A549 (cell line): ENCODE data around the gene PSMF1. TPM values are rescaled to one million over a fixed set of nuclear protein-coding genes. Genes with fewer than 3 reads are reported as not detected.

ENCODE experiments used
- ATAC-seq, 2 experiments: fragments of 200-7000 bp in 1 of 2; fragments of >200 bp in 1 of 2; cut with Nextera tagmentation in 1 of 2; cut with Tn5 transposase in 1 of 2; 3 replicates each; pipeline versions ENCODE4 v1.8.0 to v1.9.1; 2018 to 2020; ENCODE audit warnings: mild to moderate bottlenecking in 1 of 2, moderate library complexity in 1 of 2
- CTCF ChIA-PET: fragments of 300-600 bp; sonication (Branson Sonifier 250); formaldehyde crosslinking; extraction: SDS; loops from one replicate; lab custom pipeline; 2021; ENCODE audit warnings: antibody characterized with exemption, inconsistent platforms; lab: Yijun Ruan, JAX
- POLR2A ChIA-PET: fragments of 350-600 bp; formaldehyde crosslinking; extraction: SDS; loops from one replicate; lab custom pipeline; 2021; ENCODE audit warnings: antibody characterized with exemption, inconsistent platforms; lab: Yijun Ruan, JAX
- DNase-seq, 2 experiments: peaks; one replicate each; pipeline versions ENCODE4 v3.0.0 to v3.0.0-alpha.2; 2011 to 2016; ENCODE audit warnings: low read depth in 1 of 2, low spot score in 1 of 2
- FAIRE-seq: peaks from 2 replicates; lab custom pipeline; 2011; peaks lifted over from hg19 to GRCh38; lab: Jason Lieb, UNC
- H3K27ac ChIP-seq, 2 experiments: fragments of >200 bp; sonication (Bioruptor Twin); formaldehyde crosslinking; 3 replicates each; pipeline ENCODE4 v1.5.1; 2016 to 2017
- H3K4me1 ChIP-seq: fragments of >200 bp; sonication (Bioruptor Twin); formaldehyde crosslinking; 3 replicates; pipeline ENCODE4 v1.6.1; 2016
- H3K4me2 ChIP-seq: fragments of >200 bp; sonication (Bioruptor Twin); formaldehyde crosslinking; 3 replicates; pipeline ENCODE4 v1.6.1; 2016
- H3K4me3 ChIP-seq: fragments of >200 bp; sonication (Bioruptor Twin); formaldehyde crosslinking; 3 replicates; pipeline ENCODE4 v1.5.1; 2016
- H3K9me3 ChIP-seq: fragments of >200 bp; sonication (Bioruptor Twin); formaldehyde crosslinking; 3 replicates; pipeline ENCODE4 v1.6.1; 2016
- CBX8 ChIP-seq: fragments of 200-600 bp; sonication (generic); IDR thresholded peaks from 2 replicates; pipeline ENCODE4 v1.6.1; 2016
- CEBPB ChIP-seq, 2 experiments: fragments of >200 bp in 1 of 2; sonication (Bioruptor Twin) in 1 of 2; formaldehyde crosslinking in 1 of 2; IDR thresholded peaks; 2 replicates each; pipeline ENCODE4 v1.6.1; 2012 to 2016
- CHD2 ChIP-seq: fragments of 150-350 bp; IDR thresholded peaks from 2 replicates; pipeline ENCODE4 v1.6.1; 2014; ENCODE audit warnings: low read length; ENCODE audit not compliant: partially characterized antibody
- CHD4 ChIP-seq: fragments of 200-600 bp; sonication (generic); IDR thresholded peaks from 2 replicates; pipeline ENCODE4 v1.6.1; 2016; ENCODE audit warnings: antibody characterized with exemption, mild to moderate bottlenecking, borderline replicate concordance
- CTCF ChIP-seq: fragments of >200 bp; sonication (Bioruptor Twin); formaldehyde crosslinking; IDR thresholded peaks from 3 replicates; pipeline ENCODE4 v1.5.1; 2016
- E2F6 ChIP-seq: IDR thresholded peaks from 2 replicates; pipeline ENCODE4 v1.6.1; 2012; ENCODE audit warnings: low read depth, borderline replicate concordance
- ESRRA ChIP-seq: fragments of 150-350 bp; IDR thresholded peaks from 2 replicates; pipeline ENCODE4 v1.6.1; 2014; ENCODE audit warnings: mild to moderate bottlenecking, low read length, borderline replicate concordance
- FOXS1 ChIP-seq: fragments of 250-450 bp; sonication (Bioruptor Pico); IDR thresholded peaks from 2 replicates; pipeline ENCODE4 v1.5.0; 2020; ENCODE audit warnings: mild to moderate bottlenecking, moderate library complexity
- HDAC2 ChIP-seq: fragments of 200-600 bp; sonication (generic); IDR thresholded peaks from 2 replicates; pipeline ENCODE4 v1.6.1; 2016
- HES2 ChIP-seq: fragments of >200 bp; sonication (Bioruptor Twin); formaldehyde crosslinking; IDR thresholded peaks from 2 replicates; pipeline ENCODE4 v1.6.1; 2016
- HMGXB4 ChIP-seq: fragments of 250-450 bp; sonication (Bioruptor Pico); IDR thresholded peaks from 2 replicates; pipeline ENCODE4 v1.5.0; 2021; ENCODE audit warnings: mild to moderate bottlenecking, moderate library complexity, borderline replicate concordance
- HOXA7 ChIP-seq: fragments of 250-450 bp; sonication (Bioruptor Pico); IDR thresholded peaks from 2 replicates; pipeline ENCODE4 v1.5.0; 2020; ENCODE audit warnings: mild to moderate bottlenecking, moderate library complexity
- MAZ ChIP-seq: fragments of 150-350 bp; IDR thresholded peaks from 2 replicates; pipeline ENCODE4 v1.6.1; 2014; ENCODE audit warnings: antibody characterized with exemption, low read depth, low read length, borderline replicate concordance
- PHF8 ChIP-seq: fragments of 200-600 bp; sonication (generic); IDR thresholded peaks from 2 replicates; pipeline ENCODE4 v1.6.1; 2016; ENCODE audit warnings: low read depth, mild to moderate bottlenecking, antibody characterized with exemption, moderate library complexity, borderline replicate concordance
- POLR2A ChIP-seq: IDR thresholded peaks from 2 replicates; pipeline ENCODE4 v1.6.1; 2012; ENCODE audit warnings: mild to moderate bottlenecking, low read length
- RARB ChIP-seq: fragments of 250-450 bp; sonication (Bioruptor Pico); IDR thresholded peaks from 2 replicates; pipeline ENCODE4 v1.8.0; 2021; ENCODE audit warnings: mild to moderate bottlenecking, moderate library complexity
- RCOR1 ChIP-seq: fragments of 150-350 bp; IDR thresholded peaks from 2 replicates; pipeline ENCODE4 v1.6.1; 2014; ENCODE audit warnings: antibody characterized with exemption, low read length, low read depth
- REST ChIP-seq: fragments of 200-600 bp; sonication (generic); IDR thresholded peaks from 2 replicates; pipeline ENCODE4 v1.6.1; 2016; ENCODE audit warnings: antibody characterized with exemption, mild to moderate bottlenecking, moderate library complexity
- RNF2 ChIP-seq: fragments of 200-600 bp; sonication (generic); IDR thresholded peaks from 2 replicates; pipeline ENCODE4 v1.6.1; 2016; ENCODE audit warnings: low read depth, mild to moderate bottlenecking, antibody characterized with exemption, moderate library complexity, borderline replicate concordance
- WGBS: methylation state at CpG from one replicate; pipeline ENCODE4 v1.1.6; 2017; ENCODE audit errors: missing lambda C conversion rate; 5-methylcytosine and 5-hydroxymethylcytosine counted together
- polyA plus RNA-seq, 4 experiments: library from polyadenylated mRNA; depleted of rRNA in 3 of 4; stranded (reverse); fragments of >200 nt; fragmentation: RNase III in 1 of 4; extraction: RNeasy Plus Mini Kit Qiagen cat#74134 plus additional on column Dnase treatment in 1 of 4; gene quantifications; 2 replicates in 3 of 4; 3 replicates in 1 of 4; pipeline ENCODE4 v1.2.3, GENCODE V29; 2011 to 2017

Gene PSMF1
- polyA plus RNA-seq, 2 of the 4 experiments (the other 2 are of a cell fraction): 123 to 157 TPM

GRCh38 chr20:1086277-1087213, 31.9 kb upstream of the PSMF1 start:
- no peak for DNase-seq
- Histone ChIP-seq H3K4me3 (no peak overlapping the region), H3K4me2 (no peak overlapping the region), H3K4me1 (no peaks in the 10 kb centered on the region), H3K9me3 (peaks cover 13% of the 10 kb centered on the region), H3K27ac (no peak overlapping the region)
- 27% methylated on average over 5 of the region's 5 CpGs for WGBS
- ChIA-PET CTCF (interaction anchor here (2.1 to 2.9 kb wide), 2 partner anchors 22 to 131 kb away, joined by 4 to 15 read pairs; no protein-coding TSS in a partner anchor), POLR2A (no interaction called here)
- no peak for FAIRE-seq
- TF ChIP-seq RNF2 (no peak), HMGXB4 (CRISPR knock-in tag) (no peak), CTCF (no peak), ESRRA (no peak), PHF8 (no peak), HOXA7 (CRISPR knock-in tag) (no peak), CBX8 (no peak), FOXS1 (CRISPR knock-in tag) (no peak), MAZ (no peak), POLR2A (no peak), RCOR1 (no peak), CHD4 (no peak), CEBPB (IDR thresholded peaks at IDR 0.05) (no peak), HES2 (no peak), REST (no peak)
- ATAC-seq: no peak

GRCh38 chr20:1087311-1087905, 31.0 kb upstream of the PSMF1 start:
- Histone ChIP-seq H3K4me3 (no peak overlapping the region), H3K27ac (no peak overlapping the region), H3K4me2 (no peak overlapping the region), H3K4me1 (no peaks in the 10 kb centered on the region), H3K9me3 (peaks cover 13% of the 10 kb centered on the region)
- FAIRE-seq: no peak
- CTCF ChIA-PET: no interaction called here
- POLR2A ChIA-PET: no interaction called here
- DNase-seq: no peak
- no peak for ATAC-seq
- 9% methylated on average over 4 of the region's 4 CpGs for WGBS
- no peak for TF ChIP-seq CHD2
- no peak for TF ChIP-seq RNF2
- TF ChIP-seq RARB (CRISPR knock-in tag): no peak
- no peak for TF ChIP-seq CBX8
- TF ChIP-seq MAZ: no peak
- no peak for TF ChIP-seq REST
- no peak for TF ChIP-seq E2F6
- TF ChIP-seq HDAC2: no peak
- no peak for TF ChIP-seq HMGXB4 (CRISPR knock-in tag)
